ENCODE measurements around the gene CCDC57. TPM values are rescaled to one million over a fixed set of nuclear protein-coding genes. Genes with fewer than 3 reads are reported as not detected.

CCDC57 gene
- total and polyA plus RNA-seq, 9 of the 15 experiments (the other 6 are each of a cell fraction or from before 2014, with no cell fraction given) = 0.83 to 36.2 (median 13.6) TPM

DNA sequence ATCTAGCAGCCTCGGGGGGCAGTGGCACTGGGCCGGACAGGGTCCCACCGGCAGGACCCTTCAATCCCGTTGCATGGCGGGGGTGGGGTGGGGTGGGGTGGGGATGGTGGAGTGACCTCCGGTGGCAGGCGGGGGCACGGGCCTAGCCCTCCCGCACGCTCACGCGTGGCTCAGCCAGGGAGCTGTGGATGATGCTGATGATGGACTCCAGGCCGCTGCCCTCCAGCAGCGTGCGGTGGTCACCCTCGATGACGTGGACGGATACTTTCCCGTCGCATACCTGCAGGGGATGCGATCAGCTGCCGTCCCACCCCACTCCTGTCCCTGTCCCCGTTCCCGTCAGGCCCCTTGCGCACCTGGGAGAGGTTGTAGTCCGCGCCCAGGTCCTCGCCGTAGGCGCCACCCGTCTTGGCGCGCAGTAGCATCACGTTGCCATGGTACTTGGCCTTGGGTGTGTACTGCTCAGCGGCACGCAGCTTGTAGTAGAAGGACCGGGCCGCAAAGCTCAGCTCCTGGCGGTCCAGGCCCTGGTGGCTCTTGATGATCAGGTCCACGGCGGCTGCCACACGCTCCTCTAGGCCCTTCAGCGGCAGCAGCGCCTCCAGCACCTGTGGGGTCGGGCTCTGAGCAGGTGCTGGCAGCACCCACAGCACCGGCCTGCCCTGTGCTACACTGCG lies 133.5 kb downstream of the CCDC57 start (continued):
- TF ChIP-seq PREB (CRISPR knock-in tag; IDR thresholded peaks at IDR 0.05) (no peak), BHLHE40 (IDR thresholded peaks at IDR 0.05; ENCODE audit: low read length) (no peak), ZBTB11 (CRISPR knock-in tag; IDR thresholded peaks at IDR 0.05) (no peak), HNRNPL (IDR thresholded peaks at IDR 0.05; ENCODE audit: low read depth, low read length) (no peak), HDGF (IDR thresholded peaks at IDR 0.05) (no peak), HDAC2 (IDR thresholded peaks at IDR 0.05) (no peak), PCBP1 (IDR thresholded peaks at IDR 0.05; ENCODE audit: low read depth, low read length, poor library complexity, severe bottlenecking) (peak; percentile 30), SUPT5H (IDR thresholded peaks at IDR 0.05) (peak; percentile 73), CBX1 (IDR thresholded peaks at IDR 0.05; ENCODE audit: low read depth) (no peak), SRSF7 (optimal IDR thresholded peaks at IDR 0.05; ENCODE audit: low read depth, low read length) (no peak), SAFB (IDR thresholded peaks at IDR 0.05; ENCODE audit: borderline replicate concordance, low read depth, low read length) (0 out of 2 replicates have a peak, but pooled peaks have one; percentile 19), RBM22 (IDR thresholded peaks at IDR 0.05; ENCODE audit: low read depth, low read length, poor library complexity, severe bottlenecking) (peak; percentile 82), CEBPG (CRISPR knock-in tag; IDR thresholded peaks at IDR 0.05) (no peak), CEBPG (tag; conservative IDR thresholded peaks at IDR 0.05 in 1 of 2, IDR thresholded peaks at IDR 0.05 in 1 of 2) (no peak), ZNF717 (CRISPR knock-in tag; IDR thresholded peaks at IDR 0.05) (no peak), POLR2G (IDR thresholded peaks at IDR 0.05; ENCODE audit: low read depth, low read length) (peak; percentile 58), HNRNPK (IDR thresholded peaks at IDR 0.05; ENCODE audit: low read depth, low read length, poor library complexity, severe bottlenecking) (no peak), POLR2B (IDR thresholded peaks at IDR 0.05; ENCODE audit: low read depth, partially characterized antibody) (peak; percentile 25), ZFP1 (CRISPR knock-in tag; IDR thresholded peaks at IDR 0.05) (no peak), NFE2L1 (tag; IDR thresholded peaks at IDR 0.05; ENCODE audit: borderline replicate concordance, low read depth) (no peak)
- TF ChIP-seq, protein P1, sequence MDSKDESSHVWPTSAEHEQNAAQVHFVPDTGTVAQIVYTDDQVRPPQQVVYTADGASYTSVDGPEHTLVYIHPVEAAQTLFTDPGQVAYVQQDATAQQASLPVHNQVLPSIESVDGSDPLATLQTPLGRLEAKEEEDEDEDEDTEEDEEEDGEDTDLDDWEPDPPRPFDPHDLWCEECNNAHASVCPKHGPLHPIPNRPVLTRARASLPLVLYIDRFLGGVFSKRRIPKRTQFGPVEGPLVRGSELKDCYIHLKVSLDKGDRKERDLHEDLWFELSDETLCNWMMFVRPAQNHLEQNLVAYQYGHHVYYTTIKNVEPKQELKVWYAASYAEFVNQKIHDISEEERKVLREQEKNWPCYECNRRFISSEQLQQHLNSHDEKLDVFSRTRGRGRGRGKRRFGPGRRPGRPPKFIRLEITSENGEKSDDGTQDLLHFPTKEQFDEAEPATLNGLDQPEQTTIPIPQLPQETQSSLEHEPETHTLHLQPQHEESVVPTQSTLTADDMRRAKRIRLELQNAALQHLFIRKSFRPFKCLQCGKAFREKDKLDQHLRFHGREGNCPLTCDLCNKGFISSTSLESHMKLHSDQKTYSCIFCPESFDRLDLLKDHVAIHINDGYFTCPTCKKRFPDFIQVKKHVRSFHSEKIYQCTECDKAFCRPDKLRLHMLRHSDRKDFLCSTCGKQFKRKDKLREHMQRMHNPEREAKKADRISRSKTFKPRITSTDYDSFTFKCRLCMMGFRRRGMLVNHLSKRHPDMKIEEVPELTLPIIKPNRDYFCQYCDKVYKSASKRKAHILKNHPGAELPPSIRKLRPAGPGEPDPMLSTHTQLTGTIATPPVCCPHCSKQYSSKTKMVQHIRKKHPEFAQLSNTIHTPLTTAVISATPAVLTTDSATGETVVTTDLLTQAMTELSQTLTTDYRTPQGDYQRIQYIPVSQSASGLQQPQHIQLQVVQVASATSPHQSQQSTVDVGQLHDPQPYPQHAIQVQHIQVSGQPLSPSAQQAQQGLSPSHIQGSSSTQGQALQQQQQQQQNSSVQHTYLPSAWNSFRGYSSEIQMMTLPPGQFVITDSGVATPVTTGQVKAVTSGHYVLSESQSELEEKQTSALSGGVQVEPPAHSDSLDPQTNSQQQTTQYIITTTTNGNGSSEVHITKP (IDR thresholded peaks at IDR 0.05; ENCODE audit: partially characterized antibody) = no peak
